Measurements from ENCODE around the gene PRDM15.

Gene PRDM15

DNA sequence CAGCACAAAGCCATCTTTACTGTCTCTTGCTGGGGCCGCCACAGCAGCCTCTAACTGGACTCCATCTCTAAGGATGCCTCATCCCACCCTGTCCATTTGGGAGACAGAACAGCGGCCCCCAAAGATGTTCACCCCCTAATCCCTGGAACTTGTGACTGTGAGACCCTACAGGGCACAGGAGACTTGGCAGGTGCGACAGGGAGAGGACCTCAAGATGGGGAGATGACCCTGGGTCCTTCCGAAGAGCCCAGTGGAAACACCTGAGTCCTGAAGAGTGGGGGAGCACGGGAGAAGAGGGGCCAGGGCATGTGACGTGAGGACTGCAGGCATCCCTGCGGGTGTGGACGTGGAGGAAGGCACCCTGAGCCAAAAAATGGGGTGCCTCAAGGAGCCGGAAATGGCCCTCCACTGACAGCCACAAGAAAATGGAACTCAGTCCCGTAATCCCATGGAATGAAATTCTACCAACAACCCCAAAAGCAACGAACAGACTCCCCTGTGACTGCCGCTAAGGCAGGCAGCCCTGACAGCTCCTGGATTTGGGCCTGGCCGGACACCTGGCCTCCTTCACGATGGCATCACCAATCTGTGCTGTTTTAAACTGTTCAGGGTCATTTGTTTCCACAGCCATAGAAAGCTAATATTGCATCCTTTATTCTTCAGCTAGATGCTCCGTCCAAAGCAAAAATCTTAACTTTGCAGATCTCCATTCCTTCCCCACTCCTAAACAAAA, 40.7 kb upstream of the PRDM15 start:
- H3K27ac Mint-ChIP-seq: no peak overlapping the region
- H3K27me3 Mint-ChIP-seq (ENCODE audit: low read depth): peaks cover 5% of the 10 kb centered on the region
- peaks cover 18% of the 10 kb centered on the region for H3K36me3 Mint-ChIP-seq (ENCODE audit: low read depth)
- H3K4me3 Mint-ChIP-seq: no peak overlapping the region
- H3K4me1 Mint-ChIP-seq: peaks cover 14% of the 10 kb centered on the region
- H3K9me3 Mint-ChIP-seq: no peaks in the 10 kb centered on the region
- TF ChIP-seq, protein P1, sequence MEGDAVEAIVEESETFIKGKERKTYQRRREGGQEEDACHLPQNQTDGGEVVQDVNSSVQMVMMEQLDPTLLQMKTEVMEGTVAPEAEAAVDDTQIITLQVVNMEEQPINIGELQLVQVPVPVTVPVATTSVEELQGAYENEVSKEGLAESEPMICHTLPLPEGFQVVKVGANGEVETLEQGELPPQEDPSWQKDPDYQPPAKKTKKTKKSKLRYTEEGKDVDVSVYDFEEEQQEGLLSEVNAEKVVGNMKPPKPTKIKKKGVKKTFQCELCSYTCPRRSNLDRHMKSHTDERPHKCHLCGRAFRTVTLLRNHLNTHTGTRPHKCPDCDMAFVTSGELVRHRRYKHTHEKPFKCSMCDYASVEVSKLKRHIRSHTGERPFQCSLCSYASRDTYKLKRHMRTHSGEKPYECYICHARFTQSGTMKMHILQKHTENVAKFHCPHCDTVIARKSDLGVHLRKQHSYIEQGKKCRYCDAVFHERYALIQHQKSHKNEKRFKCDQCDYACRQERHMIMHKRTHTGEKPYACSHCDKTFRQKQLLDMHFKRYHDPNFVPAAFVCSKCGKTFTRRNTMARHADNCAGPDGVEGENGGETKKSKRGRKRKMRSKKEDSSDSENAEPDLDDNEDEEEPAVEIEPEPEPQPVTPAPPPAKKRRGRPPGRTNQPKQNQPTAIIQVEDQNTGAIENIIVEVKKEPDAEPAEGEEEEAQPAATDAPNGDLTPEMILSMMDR (IDR thresholded peaks at IDR 0.05; ENCODE audit: unreplicated experiment in 3 of 3): no peak

DNA sequence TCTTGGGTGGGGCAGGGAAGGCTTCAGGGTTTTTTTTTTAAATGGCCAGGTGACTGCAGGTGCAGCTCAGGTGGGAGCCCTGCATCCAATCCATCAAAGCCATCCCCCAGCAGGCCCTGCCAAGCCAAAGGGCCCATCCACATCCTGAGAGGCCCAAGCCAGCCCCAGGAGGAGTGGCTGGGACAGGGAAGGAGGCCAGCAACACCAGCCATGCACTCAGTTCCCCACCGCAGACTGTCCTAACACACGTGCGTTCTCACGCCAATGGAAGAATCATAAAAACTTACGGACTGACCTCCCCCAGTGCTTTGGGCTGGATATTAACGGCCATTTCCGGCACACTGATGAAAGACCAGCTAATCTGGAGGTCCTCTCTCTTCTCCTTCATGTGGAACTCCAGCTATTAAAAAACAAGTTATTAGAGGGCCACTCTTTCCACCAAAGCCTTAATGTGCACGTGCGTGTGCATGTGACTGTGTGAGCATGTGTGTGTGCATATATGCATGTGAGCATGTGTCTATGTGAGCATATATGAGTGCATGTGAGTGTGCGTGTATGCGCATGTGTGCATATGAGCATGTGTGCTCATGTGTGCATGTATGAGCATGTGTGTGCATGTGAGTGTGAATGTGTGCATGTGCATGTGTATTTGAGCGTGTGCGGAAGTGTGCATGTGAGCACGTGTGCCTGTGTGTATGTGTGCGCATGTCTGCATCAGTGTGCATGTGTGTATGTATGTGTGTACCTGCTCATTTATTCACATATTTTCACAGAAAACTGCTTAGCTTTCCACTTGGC, 39.6 kb upstream of the PRDM15 start:
- H3K36me3 Mint-ChIP-seq (ENCODE audit: low read depth): peaks cover 20% of the 10 kb centered on the region
- peaks cover 5% of the 10 kb centered on the region for H3K27me3 Mint-ChIP-seq (ENCODE audit: low read depth)
- H3K4me3 Mint-ChIP-seq: no peak overlapping the region
- TF ChIP-seq, protein P1 (IDR thresholded peaks at IDR 0.05; ENCODE audit: unreplicated experiment in 3 of 3): no peak
- peaks cover 8% of the 10 kb centered on the region for H3K4me1 Mint-ChIP-seq
- H3K9me3 Mint-ChIP-seq: no peaks in the 10 kb centered on the region
- H3K27ac Mint-ChIP-seq: no peak overlapping the region

DNA sequence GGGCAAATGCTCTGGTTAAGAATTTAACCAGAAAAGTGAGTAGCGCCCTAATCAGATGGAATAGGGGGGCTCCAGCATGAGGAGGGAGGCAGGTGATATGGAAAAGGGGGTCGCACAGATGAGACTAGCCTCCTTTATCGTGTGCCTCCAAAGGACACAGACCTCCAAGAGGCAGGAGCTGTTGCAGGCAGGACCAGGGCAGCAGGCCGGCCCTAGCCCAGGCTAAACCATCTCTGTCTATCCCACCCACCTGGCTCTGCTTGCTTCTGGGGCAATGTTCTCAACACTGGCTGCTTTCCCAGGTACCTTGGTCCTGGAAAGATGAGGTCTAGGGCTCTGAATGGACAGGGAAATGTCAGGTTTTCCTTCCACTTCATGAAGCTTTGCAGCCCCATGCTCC, 38.4 kb upstream of the PRDM15 start:
- H3K27ac Mint-ChIP-seq: no peak overlapping the region
- no peaks in the 10 kb centered on the region for H3K9me3 Mint-ChIP-seq
- peaks cover 5% of the 10 kb centered on the region for H3K27me3 Mint-ChIP-seq (ENCODE audit: low read depth)
- TF ChIP-seq, protein P1 (IDR thresholded peaks at IDR 0.05; ENCODE audit: unreplicated experiment in 3 of 3): no peak
- no peaks in the 10 kb centered on the region for H3K4me1 Mint-ChIP-seq
- no peak overlapping the region for H3K4me3 Mint-ChIP-seq
- peaks cover 25% of the 10 kb centered on the region for H3K36me3 Mint-ChIP-seq (ENCODE audit: low read depth)

DNA sequence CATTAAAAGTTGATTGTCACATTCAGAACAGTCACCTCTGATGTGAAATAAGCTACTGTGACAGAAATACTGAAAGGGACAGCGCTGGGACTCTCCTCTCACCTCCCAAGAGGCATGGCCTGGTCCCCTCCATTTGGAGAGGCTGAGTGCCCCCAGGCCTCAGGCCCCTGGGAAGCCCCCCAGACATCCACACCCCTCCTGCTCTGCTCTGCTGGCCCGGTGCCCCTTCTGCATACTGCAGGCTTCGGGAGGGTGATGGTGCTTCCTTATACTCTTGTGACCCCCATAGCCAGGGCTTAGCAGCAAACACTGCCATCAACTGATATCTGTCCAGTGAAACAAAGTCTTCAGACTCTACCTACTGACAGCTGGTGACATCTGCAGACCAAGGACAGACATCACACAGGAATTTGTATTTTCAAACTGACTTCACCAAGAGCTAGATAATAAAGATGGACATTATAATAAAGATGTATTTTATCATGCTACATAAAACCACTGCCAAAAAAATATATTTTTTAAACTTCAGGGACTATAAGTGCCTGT, 37.8 kb upstream of the PRDM15 start:
- Mint-ChIP-seq H3K4me1 (no peaks in the 10 kb centered on the region), H3K27me3 (ENCODE audit: low read depth) (peaks cover 5% of the 10 kb centered on the region), H3K9me3 (no peaks in the 10 kb centered on the region), H3K4me3 (no peak overlapping the region), H3K27ac (no peak overlapping the region), H3K36me3 (ENCODE audit: low read depth) (peaks cover 27% of the 10 kb centered on the region)
- TF ChIP-seq, protein P1 (IDR thresholded peaks at IDR 0.05; ENCODE audit: unreplicated experiment in 3 of 3): no peak

DNA sequence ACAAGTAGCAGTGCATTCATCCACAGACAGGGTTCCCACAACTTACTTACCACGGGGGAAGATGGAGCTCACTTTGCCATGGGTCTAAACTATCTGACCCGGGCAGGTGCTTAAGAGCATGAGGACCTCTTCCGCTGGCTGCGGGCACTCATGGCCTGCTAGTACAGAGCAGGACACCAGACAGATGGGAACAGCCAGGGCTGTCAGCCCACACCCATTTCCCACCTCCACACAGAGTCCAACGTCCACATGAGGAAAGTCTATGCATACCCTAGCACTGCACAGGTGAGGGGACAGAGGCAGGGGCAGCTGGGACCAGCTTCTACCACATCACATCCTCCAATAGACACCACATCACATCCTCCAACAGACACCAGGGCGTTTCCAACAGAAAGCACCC, 35.8 kb upstream of the PRDM15 start:
- Mint-ChIP-seq H3K27me3 (ENCODE audit: low read depth) (no peaks in the 10 kb centered on the region), H3K36me3 (ENCODE audit: low read depth) (peaks cover 41% of the 10 kb centered on the region), H3K9me3 (no peaks in the 10 kb centered on the region), H3K4me1 (no peaks in the 10 kb centered on the region), H3K4me3 (no peak overlapping the region), H3K27ac (no peak overlapping the region)
- TF ChIP-seq, protein P1 (IDR thresholded peaks at IDR 0.05; ENCODE audit: unreplicated experiment in 3 of 3): no peak

Measured in nephron (organoid).